Measurements from ENCODE around the gene DHRS3.
A peak's percentile ranks its signal among the peaks of the same experiment; 100 is the strongest.
"Not testable (repeated sequence)": the region's sequence is repeated elsewhere in the genome, so short reads cannot be mapped to it uniquely, and the experiment has no call there.

The DHRS3 gene, protein sequence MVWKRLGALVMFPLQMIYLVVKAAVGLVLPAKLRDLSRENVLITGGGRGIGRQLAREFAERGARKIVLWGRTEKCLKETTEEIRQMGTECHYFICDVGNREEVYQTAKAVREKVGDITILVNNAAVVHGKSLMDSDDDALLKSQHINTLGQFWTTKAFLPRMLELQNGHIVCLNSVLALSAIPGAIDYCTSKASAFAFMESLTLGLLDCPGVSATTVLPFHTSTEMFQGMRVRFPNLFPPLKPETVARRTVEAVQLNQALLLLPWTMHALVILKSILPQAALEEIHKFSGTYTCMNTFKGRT
- total RNA-seq: 67.8 to 102 reads per million in 2 donors

GRCh38 chr1:12617901-12618660 is at the start of gene DHRS3:
Gene DHRS3 (minus strand): TSS chr1:12618210. CDS start chr1:12617348, 862 bp downstream.
- DNase-seq: peak; percentile 49

- no peak for DNase-seq
Measured at GRCh38 chr1:12666141-12666735, 48.2 kb upstream of the DHRS3 start.

GRCh38 chr1:12665511-12665910 is 47.5 kb upstream of the DHRS3 start:
- no peak for DNase-seq

DNA sequence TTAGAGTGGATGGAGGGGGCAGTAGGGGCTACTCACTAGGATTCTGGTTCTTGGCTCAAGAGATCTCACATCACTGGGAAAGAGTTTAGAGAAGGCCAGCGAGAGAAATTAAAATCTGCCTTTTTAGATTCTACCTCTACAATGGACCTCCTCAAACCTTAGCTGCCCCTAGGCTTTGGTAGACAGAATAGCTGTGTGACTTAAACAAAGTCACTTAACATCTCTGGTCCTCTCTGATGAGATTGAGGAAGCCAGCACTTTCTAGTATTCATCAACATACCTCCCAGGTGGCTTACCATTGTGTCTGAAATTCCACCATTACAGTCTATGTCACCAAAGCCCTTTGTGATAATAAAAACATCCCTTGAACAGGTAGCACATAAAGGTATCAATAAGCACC is 44.5 kb upstream of the DHRS3 start:
- DNase-seq: no peak

- no peak for DNase-seq
Measured at GRCh38 chr1:12661606-12662219, 43.7 kb upstream of the DHRS3 start.

GRCh38 chr1:12658531-12659453 is 40.8 kb upstream of the DHRS3 start:
- peak; percentile 68 for DNase-seq

- DNase-seq: not testable (repeated sequence)
Measured at GRCh38 chr1:12657885-12658512, 40.0 kb upstream of the DHRS3 start.

DNA sequence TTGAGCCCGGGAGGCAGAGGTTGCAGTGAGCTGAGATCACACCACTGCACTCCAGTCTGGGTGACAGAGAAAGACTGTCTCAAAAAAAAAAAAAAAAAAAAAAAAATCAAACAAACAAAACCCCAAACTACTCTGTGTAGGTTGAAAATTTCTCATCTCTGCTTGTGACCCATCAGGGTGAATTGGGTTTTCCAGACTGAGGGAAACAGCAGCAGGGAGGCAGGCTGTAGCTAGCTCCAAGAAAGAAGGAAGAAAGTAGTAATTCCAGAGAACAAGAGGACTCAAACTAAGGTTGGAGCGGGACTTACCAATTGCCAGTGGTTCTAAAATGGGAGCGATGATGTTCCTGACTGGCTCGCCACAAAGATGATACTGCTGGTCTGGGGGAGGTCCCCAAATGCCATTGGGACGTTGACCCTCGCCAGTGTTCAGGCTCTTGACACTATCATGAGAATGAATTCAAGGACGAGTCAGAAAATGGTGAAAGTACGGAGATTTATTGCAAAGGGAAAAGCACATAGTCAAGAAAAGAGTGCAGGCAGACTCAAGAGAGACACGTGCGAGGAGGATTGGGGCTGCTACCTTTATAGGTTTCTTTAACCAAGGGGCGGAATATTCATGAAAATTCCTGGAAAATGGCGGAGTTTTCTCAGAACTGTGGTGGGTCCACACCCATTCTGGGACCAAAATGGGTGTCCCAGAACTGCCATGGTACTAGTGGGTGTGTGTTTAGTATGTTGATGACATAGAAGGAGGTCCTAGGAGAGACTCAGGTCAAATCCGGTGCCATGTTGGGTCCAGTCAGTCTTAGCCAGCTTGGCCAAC is 39.3 kb upstream of the DHRS3 start:
- no peak for DNase-seq

GRCh38 chr1:12656575-12656974 is 38.6 kb upstream of the DHRS3 start:
- no peak for DNase-seq

GRCh38 chr1:12654657-12655056 is 36.6 kb upstream of the DHRS3 start:
- no peak for DNase-seq

GRCh38 chr1:12654004-12654567 is 36.1 kb upstream of the DHRS3 start:
- no peak for DNase-seq

GRCh38 chr1:12649971-12650421 is 32.0 kb upstream of the DHRS3 start:
- DNase-seq: no peak

GRCh38 chr1:12648741-12649140 is 30.7 kb upstream of the DHRS3 start:
- no peak for DNase-seq

DNA sequence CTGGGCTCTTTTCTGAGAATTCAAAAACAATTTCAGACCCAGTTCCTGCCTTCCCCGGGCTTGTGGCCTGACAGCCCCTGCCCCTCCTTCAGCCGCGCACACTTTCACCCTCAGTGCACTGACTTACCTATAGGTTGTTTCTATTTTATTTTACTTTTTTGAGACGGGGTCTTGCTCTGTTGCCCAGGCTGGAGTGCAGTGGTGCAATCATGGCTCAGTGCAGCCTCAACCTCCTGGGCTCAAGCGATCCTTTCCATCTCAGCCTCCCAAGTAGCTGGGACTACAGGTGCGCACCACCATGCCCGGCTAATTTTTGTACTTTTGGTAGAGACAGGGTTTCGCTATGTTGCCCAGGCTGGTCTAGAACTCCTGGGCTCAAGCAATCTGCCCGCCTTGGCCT is 27.4 kb upstream of the DHRS3 start:
- DNase-seq: not testable (repeated sequence)

DNA sequence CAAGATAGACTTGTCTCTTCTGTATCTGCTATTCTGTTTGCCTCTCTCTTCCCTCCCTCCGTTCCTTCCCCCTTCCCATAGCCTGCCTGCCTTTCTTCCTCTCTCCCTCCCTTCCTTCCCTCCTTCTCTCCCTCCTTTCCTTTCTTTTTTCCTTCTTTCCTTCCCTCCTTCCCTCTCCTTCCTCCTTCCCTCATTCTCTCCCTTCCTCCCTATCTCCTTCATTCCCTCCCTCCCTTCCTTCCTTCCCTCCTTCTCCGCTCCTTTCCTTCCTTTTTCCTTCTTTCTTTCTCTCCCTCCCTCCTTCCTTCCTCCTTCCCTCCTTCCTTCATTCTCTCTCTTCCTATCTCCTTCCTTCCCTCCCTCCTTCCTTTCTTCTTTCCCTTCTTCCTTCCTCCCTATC is 26.8 kb upstream of the DHRS3 start:
- DNase-seq: no peak

- DNase-seq: no peak
Measured at GRCh38 chr1:12644237-12644636, 26.2 kb upstream of the DHRS3 start.

DNA sequence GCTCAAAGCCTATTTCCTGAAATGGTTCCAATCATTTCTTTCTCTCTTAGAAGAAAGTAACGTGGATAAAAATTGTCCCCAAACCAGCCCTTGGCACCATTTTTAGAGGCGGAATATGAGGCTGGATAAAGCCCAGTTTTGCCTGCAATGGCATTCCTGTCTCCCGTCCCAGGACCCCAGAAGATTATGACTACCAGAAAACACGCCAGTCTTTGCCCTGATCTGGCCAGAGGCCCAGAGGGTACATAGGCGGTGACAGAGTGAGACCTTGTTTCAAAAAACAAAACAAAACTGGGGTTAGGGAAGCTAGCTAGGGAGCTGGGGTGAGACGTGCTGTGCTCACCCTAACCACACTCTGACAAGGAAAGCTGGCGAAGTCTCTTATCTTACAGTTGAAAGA is 25.8 kb upstream of the DHRS3 start, which contains the start of gene AADACL4:
TSS of gene AADACL4 (plus strand) at position 301 of the 400 bp plus-strand sequence. CDS start 462 bp downstream, outside the sequence.
- no peak for DNase-seq

DNA sequence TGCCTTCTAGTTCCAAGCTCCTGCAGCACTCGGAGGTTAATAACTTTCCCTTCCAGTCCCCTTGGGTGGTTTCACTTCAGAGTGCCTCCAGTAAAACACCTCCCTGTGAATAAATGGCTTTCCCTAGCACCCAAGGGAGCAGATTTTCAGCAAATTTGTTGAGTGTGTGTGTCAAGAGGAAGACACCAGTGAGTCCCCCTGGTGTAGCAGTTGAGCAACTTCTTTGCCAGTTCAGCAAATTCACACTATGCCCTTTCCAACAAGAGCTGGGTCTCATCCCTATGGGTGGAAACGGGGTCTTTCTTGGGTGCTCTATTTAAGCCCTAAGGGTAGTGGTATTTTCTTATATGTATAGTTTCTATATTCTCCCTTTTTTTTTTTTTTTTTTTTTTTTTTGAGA is 25.1 kb upstream of the DHRS3 start:
- DNase-seq: no peak

GRCh38 chr1:12640958-12641272 is 22.9 kb upstream of the DHRS3 start:
- DNase-seq: no peak

- no peak for DNase-seq
Measured at GRCh38 chr1:12640237-12640957, 22.4 kb upstream of the DHRS3 start.

All from T-helper 9 cell (primary cell).